Activated CD4-positive, CD25-positive, alpha-beta regulatory T cell treated with anti-CD3 and anti-CD28 coated beads, Interleukin-2, amount 50 U/mL, for 24 hours (primary cell): ENCODE data around the gene AMN1.
A peak's percentile ranks its signal among the peaks of the same experiment; 100 is the strongest.
"Not testable (repeated sequence)": the region's sequence is repeated elsewhere in the genome, so short reads cannot be mapped to it uniquely, and the experiment has no call there.

Experiments used
- ATAC-seq, 2 donors: fragments of 150-1000 bp; cut with Tn5 transposase; one replicate each; pipeline ENCODE4 v1.10.0; 2021; ENCODE audit warnings: mild to moderate bottlenecking in 1 of 2, moderate library complexity in 1 of 2

AMN1 gene

GRCh38 chr12:31728917-31729640 lies at the start of gene AMN1:
Gene AMN1, minus strand, starts transcription at chr12:31729021. Its CDS starts 13 bp downstream, at chr12:31729008.
- peak; percentile 90 to 92 for ATAC-seq

- peak in 1 of 2 donors; percentile 33 for ATAC-seq
Observed at GRCh38 chr12:31773867-31774266, 45.0 kb upstream of the AMN1 start.

- ATAC-seq: no peak
Observed at GRCh38 chr12:31773223-31773750, 44.5 kb upstream of the AMN1 start.

GRCh38 chr12:31772685-31773222 lies 43.9 kb upstream of the AMN1 start:
- ATAC-seq: no peak

GRCh38 chr12:31772186-31772585 lies 43.4 kb upstream of the AMN1 start:
- ATAC-seq: no peak

- ATAC-seq: no peak
Observed at GRCh38 chr12:31768046-31768445, 39.2 kb upstream of the AMN1 start.

- ATAC-seq: no peak
Observed at GRCh38 chr12:31765931-31766330, 37.1 kb upstream of the AMN1 start.

GRCh38 chr12:31759632-31760459 lies 31.0 kb upstream of the AMN1 start:
- ATAC-seq: no peak

GRCh38 chr12:31758297-31758696 lies 29.5 kb upstream of the AMN1 start:
- not testable (repeated sequence) for ATAC-seq

- no peak for ATAC-seq
Observed at GRCh38 chr12:31756977-31757420, 28.2 kb upstream of the AMN1 start.

- no peak for ATAC-seq
Observed at GRCh38 chr12:31752450-31752849, 23.6 kb upstream of the AMN1 start.

GRCh38 chr12:31751085-31751484 lies 22.3 kb upstream of the AMN1 start:
- no peak for ATAC-seq

GRCh38 chr12:31750747-31751039 lies 21.9 kb upstream of the AMN1 start:
- no peak for ATAC-seq

- ATAC-seq: peak; percentile 92 to 93
Observed at GRCh38 chr12:31749024-31749704, 20.3 kb upstream of the AMN1 start.

GRCh38 chr12:31745242-31745641 lies 16.4 kb upstream of the AMN1 start:
- no peak for ATAC-seq

GRCh38 chr12:31744363-31744762 lies 15.5 kb upstream of the AMN1 start:
- not testable (repeated sequence) for ATAC-seq

GRCh38 chr12:31742891-31743290 lies 14.1 kb upstream of the AMN1 start:
- no peak for ATAC-seq

GRCh38 chr12:31740628-31741027 lies 11.8 kb upstream of the AMN1 start:
- ATAC-seq: no peak

GRCh38 chr12:31737763-31738162 lies 8.9 kb upstream of the AMN1 start:
- ATAC-seq: peak; percentile 44 to 47

- no peak for ATAC-seq
Observed at GRCh38 chr12:31737345-31737744, 8.5 kb upstream of the AMN1 start.

- ATAC-seq: peak; percentile 80
Observed at GRCh38 chr12:31736472-31736871, 7.7 kb upstream of the AMN1 start.

- ATAC-seq: not testable (repeated sequence)
Observed at GRCh38 chr12:31733549-31734432, 5.0 kb upstream of the AMN1 start.
